ENCODE results near the gene TMA7.
"Not testable (repeated sequence)": the region's sequence is repeated elsewhere in the genome, so short reads cannot be mapped to it uniquely, and the experiment has no call there.

The TMA7 gene

DNA sequence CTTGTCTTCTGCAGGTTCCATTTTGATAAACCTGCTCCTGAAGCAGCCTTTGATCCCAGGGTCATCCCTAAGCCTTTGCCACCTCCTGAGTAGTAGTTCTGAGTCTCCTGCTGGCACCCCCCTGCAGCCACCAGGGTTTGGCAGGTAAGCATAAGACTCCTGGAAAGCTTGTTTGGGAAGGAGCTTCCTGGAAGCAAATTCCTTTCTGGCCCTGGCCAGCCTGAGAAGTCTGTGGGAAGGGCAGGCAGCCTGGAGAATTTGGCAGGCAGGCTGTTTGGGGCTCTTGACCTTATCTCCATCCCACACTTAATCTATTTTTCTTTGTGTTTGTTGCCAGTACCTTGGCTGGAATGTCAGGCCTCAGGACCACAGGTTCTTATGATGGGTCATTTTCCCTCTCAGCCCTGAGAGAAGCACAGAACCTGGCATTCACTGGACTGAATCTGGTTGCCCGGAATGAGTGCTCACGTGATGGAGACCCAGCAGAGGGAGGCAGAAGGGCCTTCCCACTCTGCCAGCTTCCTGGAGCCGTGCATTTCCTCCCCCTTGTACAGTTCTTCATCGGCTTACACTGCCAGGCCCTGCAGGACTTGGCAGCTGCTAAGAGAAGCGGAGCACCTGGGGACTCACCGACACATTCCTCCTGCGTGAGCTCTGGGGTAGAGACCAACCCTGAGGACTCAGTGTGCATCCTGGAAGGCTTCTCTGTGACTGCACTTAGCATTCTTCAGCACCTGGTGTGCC is 19.9 kb downstream of the TMA7 start:
- H3K27me3 ChIP-seq (ENCODE audit: insufficient read depth, insufficient read length), result no peaks in the 10 kb centered on the region
- DNase-seq (ENCODE audit: low read depth, low spot score), result no peak
- no peak overlapping the region for H3K9ac ChIP-seq (ENCODE audit: insufficient read length, low read depth)
- H3K4me3 ChIP-seq (ENCODE audit: insufficient read length, low read depth), result no peak overlapping the region
- TF ChIP-seq SUZ12 (IDR thresholded peaks at IDR 0.05; ENCODE audit: extremely low read depth, insufficient read depth, insufficient read length) (no peak), ZNF274 (IDR thresholded peaks at IDR 0.05; ENCODE audit: low read depth, low read length) (no peak), YY1 (IDR thresholded peaks at IDR 0.05; ENCODE audit: insufficient read depth, insufficient read length) (no peak)
- H3K9me3 ChIP-seq (ENCODE audit: insufficient read depth, low read length), result no peaks in the 10 kb centered on the region
- H3K36me3 ChIP-seq (ENCODE audit: insufficient read depth, insufficient read length, low read length), result peaks cover 88% of the 10 kb centered on the region
- no peaks in the 10 kb centered on the region for H3K4me1 ChIP-seq (ENCODE audit: insufficient read depth, insufficient read length)

DNA sequence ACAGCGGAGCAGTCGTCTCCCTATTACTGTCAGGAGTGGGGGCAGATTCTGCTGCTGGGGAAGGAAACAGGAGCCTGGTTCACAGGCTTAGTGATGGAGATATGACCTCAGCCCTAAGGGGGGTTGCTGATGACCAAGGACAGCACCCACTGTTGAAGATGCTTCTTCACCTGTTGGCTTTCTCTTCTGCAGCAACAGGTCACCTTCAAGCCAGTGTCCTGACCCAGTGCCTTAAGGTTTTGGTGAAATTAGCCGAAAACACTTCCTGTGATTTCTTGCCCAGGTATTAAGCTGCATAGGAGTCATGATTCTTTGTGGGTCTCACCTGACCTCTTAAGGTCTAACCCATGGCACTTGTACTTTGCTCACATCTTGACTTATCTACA is 20.5 kb downstream of the TMA7 start:
- DNase-seq (ENCODE audit: low read depth, low spot score), result no peak
- TF ChIP-seq ZNF274 (IDR thresholded peaks at IDR 0.05; ENCODE audit: low read depth, low read length), result no peak
- TF ChIP-seq YY1 (IDR thresholded peaks at IDR 0.05; ENCODE audit: insufficient read depth, insufficient read length), result no peak
- TF ChIP-seq SUZ12 (IDR thresholded peaks at IDR 0.05; ENCODE audit: extremely low read depth, insufficient read depth, insufficient read length), result no peak
- Histone ChIP-seq H3K9me3 (ENCODE audit: insufficient read depth, low read length) (no peaks in the 10 kb centered on the region), H3K4me1 (ENCODE audit: insufficient read depth, insufficient read length) (peaks cover 5% of the 10 kb centered on the region), H3K36me3 (ENCODE audit: insufficient read depth, insufficient read length, low read length) (peaks cover 88% of the 10 kb centered on the region), H3K4me3 (ENCODE audit: insufficient read length, low read depth) (no peak overlapping the region), H3K27me3 (ENCODE audit: insufficient read depth, insufficient read length) (no peaks in the 10 kb centered on the region), H3K9ac (ENCODE audit: insufficient read length, low read depth) (no peak overlapping the region)

DNA sequence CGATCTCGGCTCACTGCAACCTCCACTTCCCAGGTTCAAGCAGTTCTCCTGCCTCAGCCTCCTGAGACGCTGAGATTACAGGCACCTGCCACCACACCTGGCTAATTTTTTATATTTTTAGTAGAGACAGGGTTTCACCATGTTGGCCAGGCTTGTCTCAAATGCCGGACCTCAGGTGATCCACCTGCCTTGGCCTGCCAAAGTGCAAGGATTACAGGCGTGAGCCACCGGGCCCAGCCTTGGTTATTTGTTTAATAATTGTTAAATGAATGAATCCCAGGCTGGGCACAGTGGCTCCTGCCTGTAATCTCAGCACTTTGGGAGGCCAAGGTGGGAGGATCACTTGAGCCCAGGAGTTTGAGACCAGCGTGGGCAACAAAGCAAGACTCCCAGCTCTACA is 21.7 kb downstream of the TMA7 start:
- Histone ChIP-seq H3K36me3 (ENCODE audit: insufficient read depth, insufficient read length, low read length) (peaks cover 89% of the 10 kb centered on the region), H3K4me1 (ENCODE audit: insufficient read depth, insufficient read length) (peaks cover 16% of the 10 kb centered on the region)
- not testable (repeated sequence) for H3K9ac ChIP-seq (ENCODE audit: insufficient read length, low read depth); H3K4me3 ChIP-seq (ENCODE audit: insufficient read length, low read depth); DNase-seq (ENCODE audit: low read depth, low spot score); H3K27me3 ChIP-seq (ENCODE audit: insufficient read depth, insufficient read length); H3K9me3 ChIP-seq (ENCODE audit: insufficient read depth, low read length)

- DNase-seq (ENCODE audit: low read depth, low spot score), result no peak
- H3K9ac ChIP-seq (ENCODE audit: insufficient read length, low read depth), result no peak overlapping the region
- no peaks in the 10 kb centered on the region for H3K27me3 ChIP-seq (ENCODE audit: insufficient read depth, insufficient read length)
- TF ChIP-seq YY1 (IDR thresholded peaks at IDR 0.05; ENCODE audit: insufficient read depth, insufficient read length), result no peak
- TF ChIP-seq SUZ12 (IDR thresholded peaks at IDR 0.05; ENCODE audit: extremely low read depth, insufficient read depth, insufficient read length), result no peak
- no peak for TF ChIP-seq ZNF274 (IDR thresholded peaks at IDR 0.05; ENCODE audit: low read depth, low read length)
- H3K9me3 ChIP-seq (ENCODE audit: insufficient read depth, low read length), result no peaks in the 10 kb centered on the region
- no peak overlapping the region for H3K4me3 ChIP-seq (ENCODE audit: insufficient read length, low read depth)
- H3K4me1 ChIP-seq (ENCODE audit: insufficient read depth, insufficient read length), result peaks cover 26% of the 10 kb centered on the region
- peaks cover 92% of the 10 kb centered on the region for H3K36me3 ChIP-seq (ENCODE audit: insufficient read depth, insufficient read length, low read length)
Observed at GRCh38 chr3:48463703-48464102, 23.6 kb downstream of the TMA7 start.

- DNase-seq (ENCODE audit: low read depth, low spot score), result no peak
- no peak for TF ChIP-seq ZNF274 (IDR thresholded peaks at IDR 0.05; ENCODE audit: low read depth, low read length)
- TF ChIP-seq SUZ12 (IDR thresholded peaks at IDR 0.05; ENCODE audit: extremely low read depth, insufficient read depth, insufficient read length), result no peak
- no peak for TF ChIP-seq YY1 (IDR thresholded peaks at IDR 0.05; ENCODE audit: insufficient read depth, insufficient read length)
- peaks cover 35% of the 10 kb centered on the region for H3K4me1 ChIP-seq (ENCODE audit: insufficient read depth, insufficient read length)
- H3K4me3 ChIP-seq (ENCODE audit: insufficient read length, low read depth), result no peak overlapping the region
- no peaks in the 10 kb centered on the region for H3K27me3 ChIP-seq (ENCODE audit: insufficient read depth, insufficient read length)
- peak overlapping the region; percentile 52 for H3K9ac ChIP-seq (ENCODE audit: insufficient read length, low read depth)
- H3K9me3 ChIP-seq (ENCODE audit: insufficient read depth, low read length), result no peaks in the 10 kb centered on the region
- H3K36me3 ChIP-seq (ENCODE audit: insufficient read depth, insufficient read length, low read length), result peaks cover 91% of the 10 kb centered on the region
Observed at GRCh38 chr3:48464713-48465221, 24.7 kb downstream of the TMA7 start.

DNA sequence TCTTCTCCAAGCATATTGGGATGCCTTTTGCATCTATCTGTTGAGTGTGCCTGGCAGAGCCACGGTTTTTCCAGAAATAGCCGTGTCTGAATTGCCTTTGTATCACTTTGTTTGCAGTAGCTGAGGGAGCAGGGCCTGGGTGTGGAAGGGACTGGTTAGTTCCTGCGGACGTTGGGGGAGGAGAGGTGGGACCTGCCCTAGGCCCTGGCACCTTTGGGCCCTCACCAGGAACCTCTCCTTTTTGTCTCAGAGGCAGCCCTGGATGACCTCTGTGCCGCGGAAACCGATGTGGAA is 25.1 kb downstream of the TMA7 start:
- H3K4me3 ChIP-seq (ENCODE audit: insufficient read length, low read depth), result no peak overlapping the region
- H3K9ac ChIP-seq (ENCODE audit: insufficient read length, low read depth), result peak overlapping the region; percentile 52
- no peak for TF ChIP-seq ZNF274 (IDR thresholded peaks at IDR 0.05; ENCODE audit: low read depth, low read length)
- no peak for TF ChIP-seq SUZ12 (IDR thresholded peaks at IDR 0.05; ENCODE audit: extremely low read depth, insufficient read depth, insufficient read length)
- TF ChIP-seq YY1 (IDR thresholded peaks at IDR 0.05; ENCODE audit: insufficient read depth, insufficient read length), result no peak

GRCh38 chr3:48465531-48466378 is 25.7 kb downstream of the TMA7 start:
- peaks cover 87% of the 10 kb centered on the region for H3K36me3 ChIP-seq (ENCODE audit: insufficient read depth, insufficient read length, low read length)
- peaks cover 35% of the 10 kb centered on the region for H3K4me1 ChIP-seq (ENCODE audit: insufficient read depth, insufficient read length)
- no peak for TF ChIP-seq ZNF274 (IDR thresholded peaks at IDR 0.05; ENCODE audit: low read depth, low read length)
- TF ChIP-seq YY1 (IDR thresholded peaks at IDR 0.05; ENCODE audit: insufficient read depth, insufficient read length), result no peak
- TF ChIP-seq SUZ12 (IDR thresholded peaks at IDR 0.05; ENCODE audit: extremely low read depth, insufficient read depth, insufficient read length), result no peak
- peak overlapping the region; percentile 65 for H3K9ac ChIP-seq (ENCODE audit: insufficient read length, low read depth)
- no peaks in the 10 kb centered on the region for H3K9me3 ChIP-seq (ENCODE audit: insufficient read depth, low read length)
- no peaks in the 10 kb centered on the region for H3K27me3 ChIP-seq (ENCODE audit: insufficient read depth, insufficient read length)
- H3K4me3 ChIP-seq (ENCODE audit: insufficient read length, low read depth), result no peak overlapping the region
- peak; percentile 97 for DNase-seq (ENCODE audit: low read depth, low spot score)

More for the DNA sequence above, 25.1 kb downstream of the TMA7 start:
- H3K36me3 ChIP-seq (ENCODE audit: insufficient read depth, insufficient read length, low read length), result peaks cover 90% of the 10 kb centered on the region
- H3K4me1 ChIP-seq (ENCODE audit: insufficient read depth, insufficient read length), result peaks cover 35% of the 10 kb centered on the region
- H3K27me3 ChIP-seq (ENCODE audit: insufficient read depth, insufficient read length), result no peaks in the 10 kb centered on the region
- DNase-seq (ENCODE audit: low read depth, low spot score), result no peak
- no peaks in the 10 kb centered on the region for H3K9me3 ChIP-seq (ENCODE audit: insufficient read depth, low read length)
